Measurements from ENCODE around the gene LAMB4.

LAMB4 gene

GRCh38 chr7:108010377-108010776 lies 119.8 kb downstream of the LAMB4 start:
- peak; percentile 25 to 38 (median 35) for DNase-seq

GRCh38 chr7:108009873-108010272 lies 120.3 kb downstream of the LAMB4 start:
- DNase-seq, result no peak

DNA sequence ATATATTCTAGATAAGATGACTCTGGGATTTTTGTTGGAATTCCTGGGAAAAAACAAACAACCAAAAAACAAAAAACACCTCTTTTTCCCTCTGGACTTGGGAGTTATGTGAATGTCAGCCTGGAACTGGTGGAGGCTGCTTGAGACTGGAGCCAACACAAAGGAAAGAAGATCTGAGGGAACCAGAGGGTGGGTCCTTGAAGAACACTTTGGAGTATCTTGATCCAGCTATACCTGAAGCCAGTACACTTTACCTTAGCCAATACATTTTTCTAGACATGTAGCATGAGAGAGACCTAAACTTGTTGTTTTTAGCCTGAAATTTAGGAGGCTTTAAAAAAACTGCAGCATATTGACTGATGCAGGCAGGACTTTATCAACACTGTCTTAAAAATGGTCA lies 121.3 kb downstream of the LAMB4 start:
- no peak for DNase-seq

DNA sequence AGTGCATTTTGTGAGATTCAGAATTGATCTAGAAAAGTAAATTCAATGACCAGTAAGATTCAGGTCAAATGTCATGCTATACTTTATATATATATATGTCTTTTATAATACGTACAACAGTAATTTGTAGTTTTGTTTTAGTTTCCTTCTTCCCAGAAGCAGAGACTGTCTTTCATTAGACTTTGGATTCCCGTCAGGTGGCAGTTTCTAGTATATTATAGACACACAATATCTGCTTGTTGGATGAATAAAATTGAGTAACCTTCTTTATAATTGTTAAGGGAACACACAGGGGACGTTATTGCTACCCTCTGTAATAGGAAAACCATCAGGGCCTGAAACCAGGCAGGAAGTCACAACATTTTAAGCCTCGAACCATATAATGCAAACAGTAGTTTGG lies 121.9 kb downstream of the LAMB4 start:
- no peak for DNase-seq

DNA sequence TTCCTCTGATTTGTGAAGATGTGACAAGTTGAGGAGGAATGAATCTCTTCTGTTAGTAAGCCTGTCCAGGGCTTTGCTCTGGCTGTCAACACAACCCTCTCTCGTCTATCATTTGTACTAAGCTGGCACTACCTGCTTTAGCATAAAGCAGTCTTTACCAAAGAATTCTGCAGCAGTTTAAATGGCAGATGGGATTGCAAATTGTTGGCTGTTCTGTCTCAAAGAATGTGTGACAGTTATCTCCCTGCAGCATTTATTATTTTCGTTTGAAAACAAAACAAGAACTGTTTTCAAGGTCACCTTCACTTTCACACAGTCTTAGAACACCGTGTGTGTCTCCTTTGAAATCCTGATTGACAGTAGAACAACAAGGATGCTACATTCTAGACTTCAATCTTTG lies 122.4 kb downstream of the LAMB4 start:
- no peak for DNase-seq

GRCh38 chr7:108007261-108007660 lies 122.9 kb downstream of the LAMB4 start:
- no peak for DNase-seq

DNA sequence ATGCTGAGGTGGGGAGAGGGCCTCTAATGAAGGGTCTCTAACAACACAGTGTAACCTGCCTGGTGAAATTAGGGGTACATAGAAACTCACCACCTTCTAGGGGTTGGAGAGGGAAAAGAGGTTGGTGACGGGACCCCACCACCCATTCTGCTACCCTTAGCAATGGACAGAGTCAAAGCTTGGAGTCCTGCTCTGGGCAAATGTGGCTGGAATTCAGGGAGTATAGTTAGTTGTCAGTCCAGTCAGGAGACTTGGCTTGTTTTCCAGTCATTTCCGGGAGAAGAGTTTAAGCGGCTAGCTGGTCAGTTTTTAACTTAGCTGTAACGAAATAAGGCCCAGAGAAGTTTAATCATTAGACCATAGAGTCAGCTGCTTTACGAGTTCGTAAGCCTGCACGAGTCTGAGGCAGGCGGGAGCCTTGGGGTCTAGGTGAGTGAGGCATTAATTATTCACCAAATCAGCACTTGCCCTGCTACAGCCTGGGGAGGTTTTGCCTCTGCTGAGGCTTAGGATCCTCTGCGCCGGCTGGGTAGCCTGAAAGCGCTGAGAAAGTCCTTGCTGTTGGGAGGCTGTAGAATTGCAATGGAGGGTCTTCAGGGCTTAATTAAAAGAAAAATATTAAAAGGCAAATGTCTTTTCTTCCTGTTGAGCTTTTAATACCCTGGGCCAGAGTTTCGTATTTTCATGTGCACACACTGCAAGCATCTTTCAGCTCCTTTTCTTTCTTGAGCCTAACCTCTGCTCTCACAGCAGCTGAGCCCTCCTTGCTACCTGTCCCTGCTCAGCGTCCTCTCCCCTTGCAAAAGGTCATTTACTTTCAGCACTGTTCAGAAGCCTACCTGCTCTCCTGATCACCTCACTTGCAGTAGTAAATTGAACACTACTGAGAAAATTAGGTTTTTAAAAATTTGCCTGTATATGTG lies 125.7 kb downstream of the LAMB4 start:
- no peak for DNase-seq

DNA sequence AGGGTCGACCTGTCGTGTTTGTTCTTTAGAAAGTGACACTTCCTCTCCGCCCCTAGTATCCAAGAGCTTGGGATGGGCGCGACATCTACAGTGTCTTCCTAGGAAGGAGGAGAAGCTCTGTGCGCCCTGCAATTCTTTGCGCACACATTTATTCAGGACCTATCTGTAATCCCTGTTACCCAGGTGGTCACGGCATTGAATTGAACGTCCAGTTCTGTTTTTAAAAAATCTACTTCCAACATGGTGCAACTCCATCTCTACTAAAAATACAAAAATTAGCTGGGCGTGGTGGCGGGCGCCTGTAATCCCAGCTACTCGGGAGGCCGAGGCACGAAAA lies 126.6 kb downstream of the LAMB4 start:
- no peak for DNase-seq

- DNase-seq, result peak in 1 of 3 donors; percentile 43
Measured at GRCh38 chr7:108002726-108003598, 127.2 kb downstream of the LAMB4 start, which contains the start of gene LAMB1. TSS of gene LAMB1 (minus strand) at chr7:108003161. CDS start at chr7:108002885, 276 bp downstream.

DNA sequence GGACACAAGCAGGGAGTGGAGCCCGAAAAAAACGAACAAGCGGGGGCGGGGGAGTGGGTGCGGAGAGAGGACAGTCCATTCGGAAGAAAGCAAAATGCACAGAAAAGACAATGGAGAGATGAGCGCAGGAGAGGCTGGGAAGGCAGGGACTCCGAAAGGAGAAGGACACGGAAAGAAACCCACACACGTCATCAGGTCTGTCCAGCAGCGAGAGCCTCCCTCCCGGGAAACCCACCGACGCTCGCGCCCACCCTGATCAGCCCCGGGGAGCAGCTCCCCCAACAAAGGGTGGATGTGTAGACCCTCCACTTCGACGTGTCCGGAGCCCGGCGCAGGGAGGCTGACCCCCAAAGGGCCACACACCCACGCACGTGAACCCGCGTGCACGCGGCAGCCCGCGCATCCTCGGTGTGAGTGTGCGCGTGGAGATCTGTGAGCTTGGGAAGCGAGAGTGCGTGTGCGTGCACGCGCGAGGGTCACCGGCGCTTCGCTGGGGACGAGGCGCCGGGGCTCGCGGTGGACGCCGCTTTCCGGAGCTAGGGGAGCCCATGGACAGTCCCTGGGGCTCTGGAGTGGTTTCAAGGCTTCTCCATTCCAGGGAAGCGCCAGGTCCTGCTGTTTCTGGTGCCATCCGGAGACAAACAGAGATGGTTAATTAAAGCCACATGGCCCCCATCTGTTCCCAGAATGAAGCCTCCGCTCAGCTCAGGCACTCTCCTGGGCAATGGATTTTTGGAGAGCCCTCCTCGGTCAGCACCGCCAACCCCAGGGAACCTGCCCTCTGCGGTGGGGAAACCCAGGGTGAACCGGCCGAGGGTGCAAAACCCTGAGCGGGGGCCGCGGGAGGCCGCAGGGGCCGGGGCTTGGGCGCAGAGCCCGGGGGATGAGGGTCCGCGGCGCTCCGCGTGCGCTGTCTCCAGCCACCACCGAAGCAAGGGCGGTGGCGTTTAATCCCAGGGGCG lies 128.1 kb downstream of the LAMB4 start:
- DNase-seq, result no peak

DNA sequence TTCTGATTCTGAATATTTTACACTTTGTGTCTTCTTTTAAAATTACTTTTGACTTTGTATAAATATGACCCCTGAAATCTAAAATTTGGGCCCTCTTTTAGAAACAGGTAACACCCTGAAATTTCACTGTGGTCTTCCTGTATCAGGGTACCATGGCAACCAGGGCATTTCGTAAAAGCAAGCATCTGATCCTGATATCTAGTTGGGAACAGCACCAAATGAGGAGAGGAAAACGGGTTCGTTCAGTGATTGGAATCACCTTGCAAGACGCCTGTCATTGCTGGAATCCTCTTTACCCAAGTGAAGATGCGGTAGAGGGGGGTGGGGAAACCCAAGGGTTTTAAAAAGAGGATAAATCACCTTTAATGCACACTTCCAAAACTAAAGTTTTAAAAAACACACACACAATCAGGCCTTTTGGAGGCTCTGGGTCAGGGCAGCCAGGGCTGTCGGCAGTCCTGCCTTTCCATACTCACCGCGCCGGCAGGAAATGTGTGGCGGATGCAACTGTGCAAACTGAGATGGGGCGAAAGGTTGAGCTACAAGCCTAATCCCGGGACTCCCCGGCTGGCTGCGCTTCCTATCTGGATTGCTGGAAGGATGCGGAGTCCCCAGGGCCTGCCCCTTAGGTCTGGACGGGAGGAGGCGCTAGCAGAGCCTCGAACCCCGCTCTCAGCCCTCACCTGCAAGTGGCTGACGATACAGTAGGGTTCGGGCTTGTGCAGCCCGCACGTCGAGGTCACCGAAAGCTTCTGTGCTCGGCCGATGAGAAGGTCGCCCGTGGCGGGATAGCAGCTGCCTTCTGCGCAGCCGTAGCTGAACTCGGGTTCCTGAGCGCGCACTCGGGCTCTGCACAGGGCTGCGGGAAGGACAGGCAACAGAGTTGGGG lies 129.0 kb downstream of the LAMB4 start:
- peak in 1 of 3 donors; percentile 34 for DNase-seq

GRCh38 chr7:107999779-108000560 lies 130.2 kb downstream of the LAMB4 start:
- DNase-seq, result no peak

DNA sequence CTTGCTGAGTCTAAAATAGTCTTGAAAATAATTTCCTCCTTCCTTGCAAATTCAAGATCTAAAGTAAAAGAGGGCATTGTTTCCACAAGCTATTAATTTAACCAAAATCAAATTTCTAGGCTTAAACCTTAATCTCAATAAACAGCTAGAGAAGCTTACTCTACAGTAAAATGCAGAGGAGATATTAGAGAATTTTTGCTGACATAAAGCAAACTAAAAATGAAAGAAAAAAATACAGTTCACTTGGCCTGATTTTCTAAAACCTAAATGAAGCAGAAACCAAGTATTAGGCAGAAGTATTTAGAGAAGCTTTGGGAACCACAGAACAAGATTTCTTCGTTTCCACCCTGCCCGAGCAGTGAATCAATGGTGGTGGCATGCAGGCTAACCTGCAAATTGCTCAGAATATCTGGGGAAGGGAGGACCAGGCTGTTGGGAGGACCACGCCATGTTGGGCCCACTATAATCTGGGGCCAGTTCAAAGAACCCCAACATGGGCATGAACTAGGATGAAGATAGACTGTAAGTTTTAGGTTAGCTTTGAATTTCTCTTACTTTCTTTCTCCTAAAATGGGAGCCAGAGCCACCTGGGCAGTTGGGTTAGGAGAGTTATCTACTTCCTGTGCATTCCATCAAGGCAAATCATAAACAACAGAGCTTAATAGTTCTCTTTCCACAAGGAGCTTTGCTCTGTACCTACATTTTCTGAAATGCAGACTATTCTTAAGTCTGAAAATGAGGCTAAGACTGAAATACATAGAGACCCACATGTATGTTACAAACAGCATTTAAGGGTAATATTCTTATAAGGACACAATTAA lies 131.3 kb downstream of the LAMB4 start:
- no peak for DNase-seq

DNA sequence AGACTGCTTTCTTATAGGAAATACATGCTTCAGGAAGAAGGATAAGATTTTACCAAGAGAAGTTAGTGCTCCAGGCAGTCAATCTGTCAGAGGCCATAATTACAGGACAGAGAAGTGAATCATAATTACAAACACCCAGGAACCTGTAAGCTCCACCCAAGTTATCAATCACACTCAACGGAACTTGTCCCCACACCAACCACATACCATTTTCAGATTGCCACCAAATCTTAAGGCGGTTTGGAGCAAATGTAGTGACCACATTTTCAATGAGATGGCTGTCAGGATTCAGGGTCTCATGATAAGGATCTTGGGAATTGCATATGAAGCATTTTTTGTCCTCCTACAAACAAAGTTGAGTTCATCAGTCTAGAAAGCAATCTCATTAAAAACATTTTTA lies 132.0 kb downstream of the LAMB4 start:
- DNase-seq, result no peak

- no peak for DNase-seq
Measured at GRCh38 chr7:107996072-107996882, 133.9 kb downstream of the LAMB4 start.

DNA sequence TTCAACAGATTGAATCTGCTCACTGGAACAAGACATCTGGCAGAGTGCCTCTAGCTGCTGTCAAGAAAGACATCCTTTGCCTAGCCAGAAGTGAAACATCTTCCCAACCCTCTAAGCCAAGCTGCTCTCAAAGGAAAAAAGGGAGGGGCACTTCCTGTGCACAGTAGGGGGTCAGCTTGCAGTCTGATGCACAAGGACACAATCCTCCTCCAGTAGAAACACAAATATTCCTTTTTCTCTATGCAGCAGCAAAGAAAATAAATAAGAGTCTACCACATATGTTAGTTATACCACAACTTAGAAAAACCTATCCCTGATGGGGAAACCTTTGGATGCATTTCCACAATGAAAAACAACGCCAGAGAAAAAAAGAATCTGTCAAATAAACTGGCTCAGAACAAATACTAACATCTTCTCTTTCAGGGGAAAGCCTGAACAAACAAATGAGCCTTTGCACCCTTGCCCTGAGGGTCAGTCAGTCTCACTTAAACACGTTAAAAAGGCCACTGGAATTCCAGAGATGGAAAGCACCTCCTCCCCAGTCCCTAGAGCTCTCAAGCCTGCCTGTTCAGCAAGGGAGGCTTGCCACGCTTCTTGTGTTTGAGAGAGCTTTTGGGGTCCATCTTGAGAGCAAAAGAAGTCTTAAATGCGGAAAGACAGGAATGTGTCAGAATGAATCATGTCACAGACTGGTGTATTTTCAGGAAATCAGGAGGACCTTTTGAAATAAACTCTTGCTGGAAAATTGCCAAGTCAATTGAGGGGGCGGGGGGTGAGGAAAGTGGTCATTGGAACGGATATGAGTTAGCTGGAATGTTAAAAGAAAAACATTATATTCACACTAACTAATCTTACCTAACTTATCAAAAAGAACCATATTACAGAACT lies 134.7 kb downstream of the LAMB4 start:
- no peak for DNase-seq

DNA sequence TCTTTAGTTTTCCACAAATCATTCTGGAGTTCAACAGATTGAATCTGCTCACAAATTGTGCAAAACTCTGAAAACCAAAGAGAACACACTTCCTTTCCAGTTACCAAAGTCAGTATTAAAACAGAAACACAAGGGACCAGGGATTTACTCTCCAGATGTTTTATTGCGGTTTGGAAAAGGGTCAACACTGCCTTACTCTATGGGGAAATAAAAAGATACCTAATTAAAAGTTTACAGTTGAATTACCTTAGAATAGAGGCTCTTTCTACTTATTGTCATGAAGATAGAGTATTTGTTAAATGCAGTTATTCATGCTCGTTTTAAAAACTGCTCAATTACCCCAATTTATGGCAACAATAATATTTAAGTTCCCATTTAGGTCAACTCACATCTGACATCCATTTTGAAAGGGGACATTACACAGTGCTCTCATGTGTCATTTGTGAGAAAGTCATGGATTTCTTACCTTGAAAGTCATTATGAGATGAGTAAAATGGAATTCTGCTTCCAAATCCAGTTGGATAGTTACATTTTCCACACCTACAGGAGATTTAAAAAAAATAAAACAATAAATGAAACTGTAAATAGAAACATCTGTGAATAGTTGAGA lies 135.6 kb downstream of the LAMB4 start:
- no peak for DNase-seq

Data from suppressor macrophage treated with lipopolysaccharide for 1 hour (primary cell).